ENCODE data around the gene TCF4. TPM values are rescaled to one million over a fixed set of nuclear protein-coding genes. Genes with fewer than 3 reads are reported as not detected.
"Not testable (repeated sequence)": the region's sequence is repeated elsewhere in the genome, so short reads cannot be mapped to it uniquely, and the experiment has no call there.

Gene TCF4
- total RNA-seq, 4 donors from 2014 or later: 80.9 to 172 (median 94.0) TPM

- H3K4me1 ChIP-seq: peaks cover 19% of the 10 kb centered on the region
- DNase-seq (ENCODE audit: low spot score in 2 of 2): no peak
- no peak for TF ChIP-seq EP300 (IDR thresholded peaks at IDR 0.05)
- no peak for TF ChIP-seq POLR2AphosphoS5 (IDR thresholded peaks at IDR 0.05)
- TF ChIP-seq POLR2A (IDR thresholded peaks at IDR 0.05): no peak
- no peak for TF ChIP-seq CTCF (IDR thresholded peaks at IDR 0.05)
- no peaks in the 10 kb centered on the region for H3K27me3 ChIP-seq
- no peaks in the 10 kb centered on the region for H3K9me3 ChIP-seq
- H3K36me3 ChIP-seq: no peaks in the 10 kb centered on the region
- no peak overlapping the region for H3K4me3 ChIP-seq
- no peak overlapping the region for H3K27ac ChIP-seq
- 74% methylated on average over 1 of the region's 1 CpG for WGBS
These were observed 112.1 kb downstream of the TCF4 start for GRCh38 chr18:55475916-55476315.

GRCh38 chr18:55475467-55475866 is 112.5 kb downstream of the TCF4 start:
- Histone ChIP-seq H3K4me3 (no peak overlapping the region), H3K4me1 (peaks cover 19% of the 10 kb centered on the region), H3K27ac (no peak overlapping the region), H3K36me3 (no peaks in the 10 kb centered on the region), H3K27me3 (no peaks in the 10 kb centered on the region), H3K9me3 (no peaks in the 10 kb centered on the region)
- WGBS: 94% methylated on average over 5 of the region's 5 CpGs
- TF ChIP-seq POLR2A (IDR thresholded peaks at IDR 0.05) (no peak), EP300 (IDR thresholded peaks at IDR 0.05) (no peak), POLR2AphosphoS5 (IDR thresholded peaks at IDR 0.05) (no peak), CTCF (IDR thresholded peaks at IDR 0.05) (no peak)
- no peak for DNase-seq (ENCODE audit: low spot score in 2 of 2)

GRCh38 chr18:55473560-55473959 is 114.4 kb downstream of the TCF4 start:
- Histone ChIP-seq H3K27me3 (no peaks in the 10 kb centered on the region), H3K4me3 (no peak overlapping the region), H3K4me1 (peaks cover 13% of the 10 kb centered on the region), H3K36me3 (no peaks in the 10 kb centered on the region), H3K27ac (no peak overlapping the region), H3K9me3 (no peaks in the 10 kb centered on the region)
- no peak for TF ChIP-seq EP300 (IDR thresholded peaks at IDR 0.05)
- TF ChIP-seq CTCF (IDR thresholded peaks at IDR 0.05): no peak
- no peak for TF ChIP-seq POLR2AphosphoS5 (IDR thresholded peaks at IDR 0.05)
- TF ChIP-seq POLR2A (IDR thresholded peaks at IDR 0.05): no peak
- no peak for DNase-seq (ENCODE audit: low spot score in 2 of 2)

GRCh38 chr18:55473058-55473457 is 114.9 kb downstream of the TCF4 start:
- Histone ChIP-seq H3K9me3 (no peaks in the 10 kb centered on the region), H3K4me1 (peaks cover 13% of the 10 kb centered on the region), H3K27ac (no peak overlapping the region), H3K36me3 (no peaks in the 10 kb centered on the region), H3K27me3 (no peaks in the 10 kb centered on the region), H3K4me3 (no peak overlapping the region)
- no peak for DNase-seq (ENCODE audit: low spot score in 2 of 2)
- TF ChIP-seq EP300 (IDR thresholded peaks at IDR 0.05): no peak
- 54% methylated on average over 2 of the region's 2 CpGs for WGBS

- no peak for DNase-seq (ENCODE audit: low spot score in 2 of 2)
- H3K27ac ChIP-seq: no peak overlapping the region
- H3K9me3 ChIP-seq: no peaks in the 10 kb centered on the region
- TF ChIP-seq EP300 (IDR thresholded peaks at IDR 0.05) (no peak), CTCF (IDR thresholded peaks at IDR 0.05) (no peak), POLR2AphosphoS5 (IDR thresholded peaks at IDR 0.05) (no peak), POLR2A (IDR thresholded peaks at IDR 0.05) (no peak)
- no peak overlapping the region for H3K4me3 ChIP-seq
- peaks cover 2% of the 10 kb centered on the region for H3K4me1 ChIP-seq
- WGBS: 92% methylated on average over 4 of the region's 4 CpGs
- H3K27me3 ChIP-seq: no peaks in the 10 kb centered on the region
- H3K36me3 ChIP-seq: no peaks in the 10 kb centered on the region
These were observed 117.2 kb downstream of the TCF4 start for GRCh38 chr18:55470826-55471225.

GRCh38 chr18:55469134-55469533 is 118.9 kb downstream of the TCF4 start:
- not testable (repeated sequence) for H3K27me3 ChIP-seq; H3K4me3 ChIP-seq; H3K36me3 ChIP-seq; DNase-seq (ENCODE audit: low spot score in 2 of 2); H3K27ac ChIP-seq; H3K9me3 ChIP-seq
- 94% methylated on average over 8 of the region's 8 CpGs for WGBS
- H3K4me1 ChIP-seq: peaks cover 12% of the 10 kb centered on the region

Measured in suprapubic skin (tissue), 4 donors.